ENCODE data around the gene ODC1.

ODC1 gene

GRCh38 chr2:10397878-10398277 lies 50.2 kb downstream of the ODC1 start:
- DNase-seq, result no peak

GRCh38 chr2:10397297-10397875 lies 50.7 kb downstream of the ODC1 start:
- no peak for DNase-seq

GRCh38 chr2:10396464-10396863 lies 51.7 kb downstream of the ODC1 start:
- no peak for DNase-seq

GRCh38 chr2:10395893-10396292 lies 52.2 kb downstream of the ODC1 start:
- DNase-seq, result no peak

GRCh38 chr2:10393640-10393982 lies 54.5 kb downstream of the ODC1 start:
- DNase-seq, result no peak

- DNase-seq, result no peak
Observed at GRCh38 chr2:10392951-10393639, 55.0 kb downstream of the ODC1 start.

GRCh38 chr2:10392548-10392947 lies 55.6 kb downstream of the ODC1 start:
- no peak for DNase-seq

- DNase-seq, result no peak
Observed at GRCh38 chr2:10392100-10392499, 56.0 kb downstream of the ODC1 start.

- DNase-seq, result no peak
Observed at GRCh38 chr2:10390369-10390801, 57.7 kb downstream of the ODC1 start.
